HG02973 (cell line): ENCODE results near the gene TSPO.
"Not testable (repeated sequence)": the region's sequence is repeated elsewhere in the genome, so short reads cannot be mapped to it uniquely, and the experiment has no call there.

Source experiments
- ATAC-seq: cut with Tn5 transposase; IDR thresholded peaks from one replicate; pipeline ENCODE4 v1.9.1; 2021; ENCODE audit warnings: moderate library complexity; ENCODE audit not compliant: unreplicated experiment

The TSPO gene

GRCh38 chr22:43129426-43130425 is 21.6 kb upstream of the TSPO start:
- no peak for ATAC-seq

GRCh38 chr22:43131773-43132501 is 19.4 kb upstream of the TSPO start:
- ATAC-seq = no peak

- no peak for ATAC-seq
These were observed 18.0 kb upstream of the TSPO start for GRCh38 chr22:43133401-43133800.

GRCh38 chr22:43134553-43134952 is 16.8 kb upstream of the TSPO start:
- no peak for ATAC-seq

GRCh38 chr22:43135565-43135964 is 15.8 kb upstream of the TSPO start:
- no peak for ATAC-seq

- no peak for ATAC-seq
These were observed 15.1 kb upstream of the TSPO start for GRCh38 chr22:43136255-43136654.

- no peak for ATAC-seq
These were observed 14.6 kb upstream of the TSPO start for GRCh38 chr22:43136801-43137200.

- peak; percentile 61 for ATAC-seq
These were observed 8.3 kb upstream of the TSPO start, which contains the start of gene MCAT for GRCh38 chr22:43142880-43143562. TSS of gene MCAT (minus strand) at chr22:43143398. CDS start at chr22:43143348, 50 bp downstream.

GRCh38 chr22:43144949-43145348 is 6.4 kb upstream of the TSPO start:
- ATAC-seq = no peak

GRCh38 chr22:43145371-43145770 is 6.0 kb upstream of the TSPO start:
- not testable (repeated sequence) for ATAC-seq

- not testable (repeated sequence) for ATAC-seq
These were observed 5.0 kb upstream of the TSPO start for GRCh38 chr22:43146332-43146731.

GRCh38 chr22:43147821-43148220 is 3.5 kb upstream of the TSPO start:
- ATAC-seq = no peak

- ATAC-seq = no peak
These were observed 2.8 kb upstream of the TSPO start for GRCh38 chr22:43148581-43148980.

- no peak for ATAC-seq
These were observed 590 bp upstream of the TSPO start for GRCh38 chr22:43150731-43151206.

GRCh38 chr22:43152003-43152356 is 621 bp downstream of the TSPO start:
- ATAC-seq = no peak

GRCh38 chr22:43152357-43153071 is 1.2 kb downstream of the TSPO start:
- ATAC-seq = no peak

- no peak for ATAC-seq
These were observed 2.5 kb downstream of the TSPO start for GRCh38 chr22:43153899-43154298.

- no peak for ATAC-seq
These were observed 3.7 kb downstream of the TSPO start for GRCh38 chr22:43154887-43155536.

GRCh38 chr22:43155789-43156188 is 4.4 kb downstream of the TSPO start:
- no peak for ATAC-seq

GRCh38 chr22:43156413-43156812 is 5.1 kb downstream of the TSPO start:
- ATAC-seq = no peak
